ENCODE data around the gene C1orf226. TPM values are rescaled to one million over a fixed set of nuclear protein-coding genes. Genes with fewer than 3 reads are reported as not detected.

Gene C1orf226
- total RNA-seq, 2 donors from 2014 or later = 3.3 to 11.8 TPM

DNA sequence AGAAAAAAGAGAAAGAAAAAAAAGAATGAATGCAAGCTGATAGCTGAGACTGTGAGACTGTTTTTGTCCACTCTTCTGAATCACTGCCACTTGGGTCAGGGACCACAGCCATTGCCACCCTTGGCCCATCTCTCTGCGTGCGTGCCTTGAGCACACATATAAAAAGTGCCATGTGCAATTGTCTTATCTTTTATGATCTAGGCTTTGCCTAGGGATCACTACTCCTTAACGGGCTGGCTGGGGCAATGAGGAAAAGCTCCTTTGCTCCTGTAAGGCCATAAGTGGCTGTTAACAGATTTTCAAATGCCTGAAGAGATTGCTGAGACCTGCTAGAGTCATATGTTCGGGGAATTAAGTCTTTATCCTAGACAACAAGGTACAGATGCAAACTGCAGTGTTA is 13.1 kb upstream of the C1orf226 start:
- Histone ChIP-seq H3K4me3 (no peak overlapping the region), H3K27ac (no peak overlapping the region), H3K27me3 (replicated peaks; ENCODE audit: insufficient read depth) (no peaks in the 10 kb centered on the region), H3K9me3 (no peaks in the 10 kb centered on the region), H3K36me3 (no peaks in the 10 kb centered on the region), H3K4me1 (ENCODE audit: control insufficient read depth in 1 of 2, low read depth in 2 of 2) (no peaks in the 10 kb centered on the region)
- DNase-seq (ENCODE audit: low spot score) (no peak), ATAC-seq (ENCODE audit: insufficient number of reproducible peaks, low FRiP score, low read depth) (no peak)
- TF ChIP-seq, protein P1, sequence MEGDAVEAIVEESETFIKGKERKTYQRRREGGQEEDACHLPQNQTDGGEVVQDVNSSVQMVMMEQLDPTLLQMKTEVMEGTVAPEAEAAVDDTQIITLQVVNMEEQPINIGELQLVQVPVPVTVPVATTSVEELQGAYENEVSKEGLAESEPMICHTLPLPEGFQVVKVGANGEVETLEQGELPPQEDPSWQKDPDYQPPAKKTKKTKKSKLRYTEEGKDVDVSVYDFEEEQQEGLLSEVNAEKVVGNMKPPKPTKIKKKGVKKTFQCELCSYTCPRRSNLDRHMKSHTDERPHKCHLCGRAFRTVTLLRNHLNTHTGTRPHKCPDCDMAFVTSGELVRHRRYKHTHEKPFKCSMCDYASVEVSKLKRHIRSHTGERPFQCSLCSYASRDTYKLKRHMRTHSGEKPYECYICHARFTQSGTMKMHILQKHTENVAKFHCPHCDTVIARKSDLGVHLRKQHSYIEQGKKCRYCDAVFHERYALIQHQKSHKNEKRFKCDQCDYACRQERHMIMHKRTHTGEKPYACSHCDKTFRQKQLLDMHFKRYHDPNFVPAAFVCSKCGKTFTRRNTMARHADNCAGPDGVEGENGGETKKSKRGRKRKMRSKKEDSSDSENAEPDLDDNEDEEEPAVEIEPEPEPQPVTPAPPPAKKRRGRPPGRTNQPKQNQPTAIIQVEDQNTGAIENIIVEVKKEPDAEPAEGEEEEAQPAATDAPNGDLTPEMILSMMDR (IDR thresholded peaks at IDR 0.05) = no peak

DNA sequence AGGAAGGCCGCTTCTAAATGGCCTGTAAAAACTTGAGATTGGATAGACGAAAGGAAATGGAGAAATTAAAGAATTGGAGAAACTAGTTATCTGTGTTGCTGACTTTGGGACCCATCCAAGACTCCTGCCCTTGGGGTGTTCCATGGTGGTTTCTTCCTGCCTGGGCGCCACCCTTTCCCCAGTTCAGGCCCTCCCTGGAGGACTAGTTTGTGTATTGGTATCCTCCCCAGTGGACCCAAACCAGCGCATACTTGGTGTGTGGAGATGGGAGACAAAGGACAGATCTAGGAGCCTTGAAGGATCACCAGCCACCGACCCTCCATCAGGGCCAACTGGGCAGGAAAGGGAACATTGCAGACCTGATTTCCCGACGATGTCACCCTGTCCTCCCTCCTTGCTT is 12.0 kb upstream of the C1orf226 start:
- no peak overlapping the region for H3K4me3 ChIP-seq

DNA sequence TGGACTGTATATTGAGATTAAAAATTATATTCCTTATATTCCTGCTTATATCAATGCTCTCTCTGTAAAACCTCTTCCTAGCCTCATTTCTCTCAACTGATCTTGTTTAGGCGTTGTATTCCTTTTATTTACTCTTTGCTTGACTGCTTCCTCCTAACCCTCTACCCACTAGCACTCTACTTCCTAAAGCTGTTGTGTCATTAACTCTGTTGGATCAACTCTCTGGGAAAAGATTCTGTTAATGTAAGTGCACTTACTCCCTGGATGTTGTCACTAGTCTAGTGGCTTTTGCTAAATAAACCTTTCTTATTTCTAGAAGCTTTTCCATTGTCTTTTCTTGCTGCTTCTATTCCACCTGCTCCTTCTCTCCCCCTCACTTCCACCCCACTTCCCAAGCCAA is 11.4 kb upstream of the C1orf226 start:
- TF ChIP-seq, protein P1 (IDR thresholded peaks at IDR 0.05) = no peak
- H3K4me3 ChIP-seq = no peak overlapping the region
- H3K27me3 ChIP-seq (replicated peaks; ENCODE audit: insufficient read depth) = no peaks in the 10 kb centered on the region
- H3K36me3 ChIP-seq = no peaks in the 10 kb centered on the region
- H3K4me1 ChIP-seq (ENCODE audit: control insufficient read depth in 1 of 2, low read depth in 2 of 2) = no peaks in the 10 kb centered on the region
- DNase-seq (ENCODE audit: low spot score) (no peak), ATAC-seq (ENCODE audit: insufficient number of reproducible peaks, low FRiP score, low read depth) (no peak)
- no peaks in the 10 kb centered on the region for H3K9me3 ChIP-seq
- H3K27ac ChIP-seq = no peak overlapping the region

More for the DNA sequence above, 12.0 kb upstream of the C1orf226 start:
- ATAC-seq (ENCODE audit: insufficient number of reproducible peaks, low FRiP score, low read depth) (no peak), DNase-seq (ENCODE audit: low spot score) (no peak)
- Histone ChIP-seq H3K4me1 (ENCODE audit: control insufficient read depth in 1 of 2, low read depth in 2 of 2) (no peaks in the 10 kb centered on the region), H3K27me3 (replicated peaks; ENCODE audit: insufficient read depth) (no peaks in the 10 kb centered on the region), H3K36me3 (no peaks in the 10 kb centered on the region), H3K27ac (no peak overlapping the region), H3K9me3 (no peaks in the 10 kb centered on the region)
- TF ChIP-seq, protein P1 (IDR thresholded peaks at IDR 0.05) = no peak

DNA sequence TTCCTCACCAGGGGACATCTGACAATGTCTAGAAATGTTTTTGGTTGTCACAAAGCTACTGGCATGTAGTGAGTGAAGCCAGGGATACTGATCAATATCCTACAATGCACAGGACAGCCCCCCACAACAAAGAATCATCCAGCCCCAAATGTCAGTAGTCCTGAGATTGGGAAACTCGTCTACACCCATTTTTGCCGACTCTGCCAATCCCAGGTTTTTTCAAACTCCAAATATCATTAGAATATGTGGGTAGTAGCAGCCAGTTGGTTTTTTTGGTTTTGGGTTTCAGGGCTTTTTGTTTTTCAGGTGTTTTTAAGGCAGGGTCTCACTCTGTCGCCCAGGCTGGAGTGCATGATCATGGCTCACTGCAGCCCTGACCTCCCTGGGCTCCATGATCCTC is 10.8 kb upstream of the C1orf226 start:
- H3K27me3 ChIP-seq (replicated peaks; ENCODE audit: insufficient read depth) = no peaks in the 10 kb centered on the region
- no peaks in the 10 kb centered on the region for H3K4me1 ChIP-seq (ENCODE audit: control insufficient read depth in 1 of 2, low read depth in 2 of 2)
- no peaks in the 10 kb centered on the region for H3K36me3 ChIP-seq
- H3K4me3 ChIP-seq = no peak overlapping the region
- DNase-seq (ENCODE audit: low spot score) = no peak
- ATAC-seq (ENCODE audit: insufficient number of reproducible peaks, low FRiP score, low read depth) = no peak
- no peak overlapping the region for H3K27ac ChIP-seq
- H3K9me3 ChIP-seq = no peaks in the 10 kb centered on the region
- TF ChIP-seq, protein P1 (IDR thresholded peaks at IDR 0.05) = no peak

DNA sequence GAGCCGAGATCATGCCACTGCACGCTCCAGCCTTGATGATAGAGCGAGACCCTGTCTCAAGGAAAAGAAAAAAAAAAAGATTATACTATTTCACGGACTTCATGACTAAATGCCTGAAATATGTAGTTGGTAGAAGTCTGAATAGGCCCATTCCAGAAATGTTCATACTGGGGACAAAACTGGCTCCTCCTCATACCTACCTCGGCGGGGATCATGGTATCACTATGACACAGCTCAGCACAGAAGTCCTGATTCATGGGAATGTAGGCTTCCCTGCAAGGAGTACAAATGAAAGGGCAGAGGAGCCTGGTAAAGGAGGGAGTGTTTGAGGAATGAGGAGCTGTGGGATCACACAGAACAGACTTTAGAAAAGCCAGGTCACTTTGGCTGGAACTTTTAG is 9.9 kb upstream of the C1orf226 start:
- no peaks in the 10 kb centered on the region for H3K27me3 ChIP-seq (replicated peaks; ENCODE audit: insufficient read depth)
- ATAC-seq (ENCODE audit: insufficient number of reproducible peaks, low FRiP score, low read depth) (no peak), DNase-seq (ENCODE audit: low spot score) (no peak)
- TF ChIP-seq, protein P1 (IDR thresholded peaks at IDR 0.05) = no peak
- H3K9me3 ChIP-seq = no peaks in the 10 kb centered on the region
- H3K36me3 ChIP-seq = no peaks in the 10 kb centered on the region
- H3K4me3 ChIP-seq = no peak overlapping the region
- H3K27ac ChIP-seq = no peak overlapping the region
- H3K4me1 ChIP-seq (ENCODE audit: control insufficient read depth in 1 of 2, low read depth in 2 of 2) = no peaks in the 10 kb centered on the region
